Activated CD8-positive, alpha-beta memory T cell treated with anti-CD3 and anti-CD28 coated beads for 1 hour (primary cell): ENCODE data around the gene SMARCA4.

ENCODE experiments used
- DNase-seq, 2 donors: peaks; one replicate each; pipeline ENCODE4 v3.0.0-alpha.2; 2020; ENCODE audit warnings: low read depth in 1 of 2; ENCODE audit errors: extremely low read depth in 1 of 2

SMARCA4 gene

GRCh38 chr19:10960314-10961072, at the start of gene SMARCA4:
SMARCA4 (plus strand) TSS chr19:10961030; CDS start chr19:10984152, 23,122 bp downstream.
- peak; percentile 91 to 97 for DNase-seq

GRCh38 chr19:10911579-10912363, 49.1 kb upstream of the SMARCA4 start:
- no peak for DNase-seq

GRCh38 chr19:10912619-10913018, 48.2 kb upstream of the SMARCA4 start:
- no peak for DNase-seq

- no peak for DNase-seq
Measured at GRCh38 chr19:10913716-10914340, 47.0 kb upstream of the SMARCA4 start.

- no peak for DNase-seq
Measured at GRCh38 chr19:10915130-10916091, 45.4 kb upstream of the SMARCA4 start.

- DNase-seq = no peak
Measured at GRCh38 chr19:10916602-10917001, 44.2 kb upstream of the SMARCA4 start.

GRCh38 chr19:10918359-10918758, 42.5 kb upstream of the SMARCA4 start:
- no peak for DNase-seq

- no peak for DNase-seq
Measured at GRCh38 chr19:10919352-10920287, 41.2 kb upstream of the SMARCA4 start.

GRCh38 chr19:10920288-10920655, 40.6 kb upstream of the SMARCA4 start:
- DNase-seq = no peak

GRCh38 chr19:10920781-10921180, 40.0 kb upstream of the SMARCA4 start:
- DNase-seq = no peak

GRCh38 chr19:10921199-10921909, 39.5 kb upstream of the SMARCA4 start:
- no peak for DNase-seq

- no peak for DNase-seq
Measured at GRCh38 chr19:10921910-10922637, 38.8 kb upstream of the SMARCA4 start.

GRCh38 chr19:10922638-10923014, 38.2 kb upstream of the SMARCA4 start:
- no peak for DNase-seq

- DNase-seq = no peak
Measured at GRCh38 chr19:10923260-10924112, 37.3 kb upstream of the SMARCA4 start.

GRCh38 chr19:10924597-10924996, 36.2 kb upstream of the SMARCA4 start:
- DNase-seq = no peak

GRCh38 chr19:10927730-10928562, 32.9 kb upstream of the SMARCA4 start:
- DNase-seq = no peak
